CD14-positive monocyte (primary cell): ENCODE data around the gene PKD1. TPM values are rescaled to one million over a fixed set of nuclear protein-coding genes. Genes with fewer than 3 reads are reported as not detected.

ENCODE experiments used
- DNase-seq, 3 donors: peaks; one replicate each; pipeline ENCODE4 v3.0.0-alpha.2; 2011 to 2022
- H2AFZ ChIP-seq: 2 replicates; pipeline ENCODE4 v1.6.0; 2012; ENCODE audit warnings: mild to moderate bottlenecking, low read depth, low read length, inconsistent platforms; ENCODE audit not compliant: insufficient read depth, poor library complexity, severe bottlenecking
- H3K27ac ChIP-seq, 2 donors: 1 replicate in 1 of 2; 2 replicates in 1 of 2; pipeline ENCODE4 v1.5.1; 2012 to 2013; ENCODE audit warnings: low read length in 2 of 2, control low read depth in 1 of 2, inconsistent platforms in 1 of 2, low read depth in 1 of 2, mild to moderate bottlenecking in 1 of 2
- H3K27me3 ChIP-seq, 2 donors: one replicate each; pipeline versions ENCODE4 v1.6.0 to v1.6.1; 2011 to 2013; ENCODE audit warnings: low read length in 2 of 2; ENCODE audit not compliant: control insufficient read depth in 2 of 2, insufficient read depth in 2 of 2
- H3K36me3 ChIP-seq, 2 donors: replicated peaks in 1 of 2; 1 replicate in 1 of 2; 2 replicates in 1 of 2; pipeline versions ENCODE4 v1.5.1 to v1.6.1; 2012 to 2013; ENCODE audit warnings: low read length in 2 of 2, control low read depth in 1 of 2, inconsistent platforms in 1 of 2, mild to moderate bottlenecking in 1 of 2; ENCODE audit not compliant: insufficient read depth in 2 of 2, control insufficient read depth in 1 of 2
- H3K4me1 ChIP-seq, 2 donors: 1 replicate in 1 of 2; 2 replicates in 1 of 2; pipeline versions ENCODE4 v1.5.1 to v1.6.1; 2012 to 2013; ENCODE audit warnings: low read length in 2 of 2, control low read depth in 1 of 2, inconsistent platforms in 1 of 2, mild to moderate bottlenecking in 1 of 2, moderate library complexity in 1 of 2; ENCODE audit not compliant: insufficient read depth in 2 of 2, control insufficient read depth in 1 of 2
- H3K4me2 ChIP-seq: replicated peaks from 2 replicates; pipeline ENCODE3; 2012; ENCODE audit warnings: low read length, moderate library complexity, mild to moderate bottlenecking; ENCODE audit not compliant: poor library complexity, severe bottlenecking; ENCODE audit errors: extremely low read depth
- H3K4me3 ChIP-seq, 3 experiments: fragments of 200-600 bp in 1 of 3; sonication (generic) in 1 of 3; replicated peaks in 1 of 3; 1 replicate in 2 of 3; 2 replicates in 1 of 3; pipeline ENCODE4 v1.5.1; 2011 to 2013; ENCODE audit warnings: low read length in 3 of 3, mild to moderate bottlenecking in 3 of 3, control low read depth in 2 of 3, low read depth in 2 of 3, inconsistent platforms in 1 of 3, moderate library complexity in 1 of 3
- H3K79me2 ChIP-seq: 2 replicates; pipeline ENCODE4 v1.6.0; 2012; ENCODE audit warnings: mild to moderate bottlenecking, control low read depth, inconsistent platforms, low read length, moderate library complexity; ENCODE audit not compliant: insufficient read depth
- H3K9ac ChIP-seq: 2 replicates; pipeline ENCODE4 v1.6.0; 2017; ENCODE audit warnings: low read length, mild to moderate bottlenecking; ENCODE audit not compliant: insufficient read depth, poor library complexity, severe bottlenecking
- H3K9me3 ChIP-seq, 2 donors: replicated peaks in 1 of 2; 1 replicate in 1 of 2; 2 replicates in 1 of 2; pipeline versions ENCODE4 v1.5.1 to v1.6.1; 2012 to 2013; ENCODE audit warnings: low read length in 2 of 2, control low read depth in 1 of 2; ENCODE audit not compliant: control insufficient read depth in 1 of 2, insufficient read depth in 1 of 2
- H4K20me1 ChIP-seq: 2 replicates; pipeline ENCODE4 v1.6.0; 2012; ENCODE audit warnings: mild to moderate bottlenecking, low read length, control low read depth, moderate library complexity; ENCODE audit not compliant: insufficient read depth
- H3K27ac Mint-ChIP-seq, 7 donors: one replicate each; pipeline ENCODE4 v1.8.0; 2020; ENCODE audit warnings: mild to moderate bottlenecking in 7 of 7, mixed read lengths in 7 of 7, moderate library complexity in 6 of 7, inconsistent platforms in 2 of 7
- H3K27me3 Mint-ChIP-seq, 3 donors: one replicate each; pipeline ENCODE4 v1.8.0; 2021 to 2022; ENCODE audit warnings: low read depth in 3 of 3, mild to moderate bottlenecking in 3 of 3, mixed read lengths in 3 of 3, moderate library complexity in 3 of 3, inconsistent platforms in 1 of 3
- H3K36me3 Mint-ChIP-seq, 2 donors: one replicate each; pipeline ENCODE4 v1.8.0; 2020; ENCODE audit warnings: mixed read lengths in 2 of 2, inconsistent platforms in 1 of 2, mild to moderate bottlenecking in 1 of 2
- H3K4me1 Mint-ChIP-seq: one replicate; pipeline ENCODE4 v1.8.0; 2020; ENCODE audit warnings: mild to moderate bottlenecking, mixed read lengths
- H3K4me3 Mint-ChIP-seq, 2 donors: one replicate each; pipeline ENCODE4 v1.8.0; 2020; ENCODE audit warnings: mild to moderate bottlenecking in 2 of 2, mixed read lengths in 2 of 2, moderate library complexity in 1 of 2
- H3K9me3 Mint-ChIP-seq, 7 donors: one replicate each; pipeline ENCODE4 v1.8.0; 2020 to 2022; ENCODE audit warnings: mixed read lengths in 7 of 7, mild to moderate bottlenecking in 6 of 7, moderate library complexity in 6 of 7, inconsistent platforms in 2 of 7
- WGBS: methylation state at CpG from one replicate; pipeline ENCODE4 v1.1.5; 2013; ENCODE audit warnings: missing lambda C conversion rate; ENCODE audit not compliant: insufficient coverage; 5-methylcytosine and 5-hydroxymethylcytosine counted together
- intact Hi-C, 2 donors: fragments of 100-400 bp; cut with micrococcal nuclease; formaldehyde crosslinking; loops; one replicate each; pipeline versions ENCODE4 v1.15.0 to v1.15.1; 2023
- polyA plus RNA-seq, 3 donors: library from polyadenylated mRNA; depleted of rRNA in 1 of 3; unstranded in 2 of 3; stranded (reverse) in 1 of 3; fragments of 300-500 nt in 2 of 3; fragments of >200 nt in 1 of 3; fragmentation: Illumina TruSeq in 2 of 3; gene quantifications; 1 replicate in 2 of 3; 2 replicates in 1 of 3; pipeline ENCODE4 v1.2.3, GENCODE V29; 2012 to 2021
- TF ChIP-seq, protein P1 (sequence below): fragments of 200-600 bp; IDR thresholded peaks from one replicate; pipeline ENCODE4 v1.8.0; 2022; ENCODE audit warnings: antibody characterized with exemption, mild to moderate bottlenecking

PKD1 gene
- polyA plus RNA-seq, 3 donors: 0.22 to 53.8 (median 1.6) TPM

DNA sequence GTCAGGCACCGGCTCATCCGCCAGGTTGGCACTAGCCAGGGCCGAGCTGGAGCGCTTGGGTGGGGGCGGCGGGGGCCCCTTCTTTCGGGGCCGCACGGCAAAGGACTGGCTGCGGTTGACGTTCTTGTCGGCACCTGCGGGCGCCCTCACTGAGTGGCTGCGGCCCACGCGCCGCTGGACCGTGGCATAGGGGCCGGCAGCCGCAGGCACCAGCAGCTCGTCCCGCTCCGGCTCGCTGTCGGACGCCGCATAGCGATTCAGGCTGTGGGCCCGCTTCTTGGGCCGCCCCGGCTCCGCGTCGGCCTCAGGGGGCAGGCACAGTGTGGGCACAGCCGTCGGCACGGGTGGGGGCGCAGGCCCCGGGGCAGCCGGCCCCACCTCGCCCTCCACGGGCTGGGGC lies 44.8 kb upstream of the PKD1 start:
- H3K4me2 ChIP-seq: no peak overlapping the region
- no peaks in the 10 kb centered on the region for H3K4me1 Mint-ChIP-seq
- 97% methylated on average over 43 of the region's 43 CpGs for WGBS
- intact Hi-C loops: no loop called here
- H3K4me3 ChIP-seq: no peak overlapping the region
- H4K20me1 ChIP-seq: no peaks in the 10 kb centered on the region
- H3K36me3 ChIP-seq: peaks cover 16 to 25% of the 10 kb centered on the region in 2 donors
- no peak overlapping the region for H3K9ac ChIP-seq
- H3K79me2 ChIP-seq: no peaks in the 10 kb centered on the region
- H2AFZ ChIP-seq: no peak overlapping the region
- peaks cover 0 to 2% (median 0%) of the 10 kb centered on the region in 7 donors for H3K9me3 Mint-ChIP-seq
- H3K27me3 ChIP-seq: peaks cover 0 to 3% of the 10 kb centered on the region in 2 donors
- no peak overlapping the region for H3K27ac ChIP-seq
- TF ChIP-seq, protein P1, sequence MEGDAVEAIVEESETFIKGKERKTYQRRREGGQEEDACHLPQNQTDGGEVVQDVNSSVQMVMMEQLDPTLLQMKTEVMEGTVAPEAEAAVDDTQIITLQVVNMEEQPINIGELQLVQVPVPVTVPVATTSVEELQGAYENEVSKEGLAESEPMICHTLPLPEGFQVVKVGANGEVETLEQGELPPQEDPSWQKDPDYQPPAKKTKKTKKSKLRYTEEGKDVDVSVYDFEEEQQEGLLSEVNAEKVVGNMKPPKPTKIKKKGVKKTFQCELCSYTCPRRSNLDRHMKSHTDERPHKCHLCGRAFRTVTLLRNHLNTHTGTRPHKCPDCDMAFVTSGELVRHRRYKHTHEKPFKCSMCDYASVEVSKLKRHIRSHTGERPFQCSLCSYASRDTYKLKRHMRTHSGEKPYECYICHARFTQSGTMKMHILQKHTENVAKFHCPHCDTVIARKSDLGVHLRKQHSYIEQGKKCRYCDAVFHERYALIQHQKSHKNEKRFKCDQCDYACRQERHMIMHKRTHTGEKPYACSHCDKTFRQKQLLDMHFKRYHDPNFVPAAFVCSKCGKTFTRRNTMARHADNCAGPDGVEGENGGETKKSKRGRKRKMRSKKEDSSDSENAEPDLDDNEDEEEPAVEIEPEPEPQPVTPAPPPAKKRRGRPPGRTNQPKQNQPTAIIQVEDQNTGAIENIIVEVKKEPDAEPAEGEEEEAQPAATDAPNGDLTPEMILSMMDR: no peak
- peaks cover 0 to 5% (median 3%) of the 10 kb centered on the region in 3 donors for H3K27me3 Mint-ChIP-seq
- H3K27ac Mint-ChIP-seq: no peak overlapping the region
- H3K4me1 ChIP-seq: no peaks in the 10 kb centered on the region
- no peak overlapping the region for H3K4me3 Mint-ChIP-seq
- H3K9me3 ChIP-seq: no peaks in the 10 kb centered on the region
- peaks cover 14 to 21% of the 10 kb centered on the region in 2 donors for H3K36me3 Mint-ChIP-seq
- DNase-seq: no peak

DNA sequence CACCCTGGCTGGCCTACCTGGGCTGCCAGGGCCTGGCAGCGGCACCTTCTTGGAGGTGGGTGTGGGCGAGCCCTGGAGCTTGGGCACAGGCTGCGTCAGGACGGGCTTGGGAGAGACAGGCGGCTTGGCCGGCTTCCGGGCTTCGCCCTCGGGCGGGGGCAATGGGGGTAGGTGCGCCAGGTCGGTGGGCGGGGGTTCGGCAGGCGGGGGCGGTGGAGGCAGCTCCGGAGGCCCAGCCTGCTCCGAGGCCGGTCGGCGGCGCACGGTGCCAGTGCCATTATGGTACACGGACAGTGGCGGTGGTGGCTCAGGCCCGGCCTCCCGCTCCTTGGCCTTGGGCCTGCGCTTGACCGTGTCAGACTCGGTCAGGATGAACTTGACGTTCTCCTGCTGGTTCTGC lies 43.9 kb upstream of the PKD1 start:
- no peak for DNase-seq
- Histone ChIP-seq H3K79me2 (no peaks in the 10 kb centered on the region), H3K9ac (no peak overlapping the region), H3K4me1 (no peaks in the 10 kb centered on the region), H3K36me3 (peaks cover 25 to 34% of the 10 kb centered on the region in 2 donors), H3K27me3 (peaks cover 0 to 3% of the 10 kb centered on the region in 2 donors), H2AFZ (no peak overlapping the region), H3K4me2 (no peak overlapping the region), H4K20me1 (no peaks in the 10 kb centered on the region), H3K27ac (no peak overlapping the region), H3K9me3 (no peaks in the 10 kb centered on the region), H3K4me3 (no peak overlapping the region)
- Mint-ChIP-seq H3K27me3 (peaks cover 0 to 3% (median 2%) of the 10 kb centered on the region in 3 donors), H3K36me3 (peaks cover 19 to 30% of the 10 kb centered on the region in 2 donors), H3K4me1 (no peaks in the 10 kb centered on the region), H3K9me3 (peaks cover 0 to 2% (median 0%) of the 10 kb centered on the region in 7 donors), H3K4me3 (no peak overlapping the region), H3K27ac (no peak overlapping the region)
- TF ChIP-seq, protein P1: no peak
- intact Hi-C loops: no loop called here
- WGBS: 98% methylated on average over 31 of the region's 31 CpGs
